GM12878 (cell line): ENCODE data around the gene SCN10A. TPM values are rescaled to one million over a fixed set of nuclear protein-coding genes. Genes with fewer than 3 reads are reported as not detected.

Experiments
- ATAC-seq: fragments of 200-7000 bp; cut with Tn5 transposase; 3 replicates; pipeline ENCODE4 v1.9.1; 2020; ENCODE audit warnings: mild to moderate bottlenecking, moderate library complexity
- BruUV-seq: library from RNA; stranded (reverse); fragments of 400-500 nt; replicated peaks from 2 replicates; lab custom pipeline; 2021; lab: Mats Ljungman, UMichigan
- CTCF ChIA-PET: fragments of 300-600 bp; sonication (Branson Sonifier 250); formaldehyde crosslinking; extraction: SDS; loops from one replicate; lab custom pipeline; 2021; ENCODE audit warnings: inconsistent platforms; lab: Yijun Ruan, JAX
- POLR2A ChIA-PET: fragments of 350-600 bp; formaldehyde crosslinking; extraction: SDS; loops from one replicate; lab custom pipeline; 2021; ENCODE audit warnings: inconsistent platforms; lab: Charles Lee
- RAD21 ChIA-PET: fragments of 300-600 bp; sonication (Branson Sonifier 250); formaldehyde crosslinking; loops from one replicate; lab custom pipeline; 2023; ENCODE audit warnings: antibody characterized with exemption; ENCODE audit not compliant: unreplicated experiment; lab: Charles Lee
- SMC1A ChIA-PET: fragments of 300-600 bp; sonication (Branson Sonifier 250); formaldehyde crosslinking; loops from one replicate; lab custom pipeline; 2023; ENCODE audit not compliant: unreplicated experiment, uncharacterized antibody; lab: Charles Lee
- DNase-seq: peaks from one replicate; pipeline ENCODE4 v3.0.0-alpha.2; 2011; ENCODE audit warnings: low read depth, low spot score
- FAIRE-seq: peaks from 3 replicates; lab custom pipeline; 2011; peaks lifted over from hg19 to GRCh38; lab: Jason Lieb, UNC
- H2AFZ ChIP-seq: 2 replicates; pipeline ENCODE4 v1.6.0; 2011; ENCODE audit warnings: low read depth, low read length, control low read depth; ENCODE audit not compliant: control insufficient read depth
- H3K27ac ChIP-seq: 2 replicates; pipeline ENCODE4 v1.5.1; 2011; ENCODE audit warnings: control low read depth; ENCODE audit not compliant: control insufficient read depth, insufficient read depth
- H3K27me3 ChIP-seq, 2 experiments: replicated peaks in 1 of 2; 2 replicates each; pipeline versions ENCODE4 v1.6.0 to v1.6.1; 2011; ENCODE audit warnings: low read length in 1 of 2; ENCODE audit not compliant: control insufficient read depth in 2 of 2, insufficient read depth in 2 of 2
- H3K36me3 ChIP-seq, 2 experiments: 2 replicates each; pipeline ENCODE4 v1.5.1; 2011; ENCODE audit warnings: low read length in 1 of 2; ENCODE audit not compliant: control insufficient read depth in 2 of 2, insufficient read depth in 2 of 2
- H3K4me1 ChIP-seq: 2 replicates; pipeline ENCODE4 v1.6.1; 2011; ENCODE audit warnings: mild to moderate bottlenecking, low read length, moderate library complexity, mixed read lengths; ENCODE audit not compliant: control insufficient read depth, insufficient read depth
- H3K4me2 ChIP-seq: 2 replicates; pipeline ENCODE4 v1.6.0; 2011; ENCODE audit warnings: control low read depth; ENCODE audit not compliant: control insufficient read depth, insufficient read depth
- H3K4me3 ChIP-seq: fragments of 200-600 bp; sonication (generic); 2 replicates; pipeline ENCODE4 v1.5.1; 2016
- H3K79me2 ChIP-seq: 2 replicates; pipeline ENCODE4 v1.6.0; 2011; ENCODE audit warnings: low read length; ENCODE audit not compliant: control insufficient read depth, insufficient read depth
- H3K9ac ChIP-seq: 2 replicates; pipeline ENCODE4 v1.8.0; 2011; ENCODE audit warnings: low read length, control low read depth, mixed read lengths; ENCODE audit not compliant: control insufficient read depth, insufficient read depth
- H3K9me3 ChIP-seq: replicated peaks from 3 replicates; pipeline ENCODE4 v1.5.1; 2011; ENCODE audit warnings: mild to moderate bottlenecking, low read length; ENCODE audit not compliant: control insufficient read depth, insufficient read depth
- H4K20me1 ChIP-seq: 2 replicates; pipeline ENCODE4 v1.6.0; 2011; ENCODE audit not compliant: control insufficient read depth, insufficient read depth
- BMI1 ChIP-seq: fragments of 450-650 bp; IDR thresholded peaks from 2 replicates; pipeline ENCODE4 v1.6.1; 2016; ENCODE audit warnings: mild to moderate bottlenecking, moderate library complexity, borderline replicate concordance
- HSF1 ChIP-seq: fragments of 150-350 bp; IDR thresholded peaks from 2 replicates; pipeline ENCODE4 v1.6.1; 2014; ENCODE audit warnings: mild to moderate bottlenecking, low read depth, low read length
- RAD51 ChIP-seq: fragments of 450-650 bp; IDR thresholded peaks from 2 replicates; pipeline ENCODE4 v1.6.1; 2016; ENCODE audit warnings: moderate library complexity, mild to moderate bottlenecking, inconsistent platforms
- SKIL ChIP-seq: fragments of 450-650 bp; IDR thresholded peaks from 2 replicates; pipeline ENCODE4 v1.6.1; 2017; ENCODE audit warnings: mild to moderate bottlenecking, low read depth, inconsistent platforms; ENCODE audit not compliant: poor library complexity, severe bottlenecking
- ZBTB11 ChIP-seq: fragments of 450-650 bp; formaldehyde crosslinking; IDR thresholded peaks from 2 replicates; pipeline ENCODE4 v1.5.0; 2022; ENCODE audit warnings: mild to moderate bottlenecking, missing genetic modification characterization
- WGBS: methylation state at CpG from one replicate; pipeline ENCODE4 v1.1.6; 2016; ENCODE audit warnings: low lambda C conversion rate; ENCODE audit not compliant: insufficient replicate concordance, insufficient coverage; ENCODE audit errors: missing lambda C conversion rate; 5-methylcytosine and 5-hydroxymethylcytosine counted together
- in situ Hi-C: fragments of 300-500 bp; cut with MboI; formaldehyde crosslinking; loops from 9 replicates; pipeline ENCODE4 v1.14.3; 2018; ENCODE audit warnings: mixed read lengths
- intact Hi-C: fragments of 100-400 bp; cut with micrococcal nuclease; formaldehyde crosslinking; loops from one replicate; pipeline ENCODE4 v1.14.2; 2022; ENCODE audit not compliant: unreplicated experiment
- polyA plus RNA-seq, 11 experiments: library from polyadenylated mRNA; depleted of rRNA in 4 of 11; unstranded in 6 of 11; stranded (reverse) in 5 of 11; fragments of >200 nt; fragmentation: Nextera tagmentation in 4 of 11; fragmentation: Illumina TruSeq in 1 of 11; extraction: Ambion mirVana in 4 of 11; extraction: Trizol in 1 of 11; gene quantifications; 1 replicate in 1 of 11; 2 replicates in 10 of 11; pipeline versions ENCODE4 v1.2.1 to v1.2.3, GENCODE V29; 2011 to 2016; ENCODE audit warnings: inconsistent platforms in 2 of 11, missing spikeins in 2 of 11, low read depth in 1 of 11
- total RNA-seq, 4 experiments: library from RNA; depleted of rRNA in 3 of 4; stranded (reverse); fragments of >200 nt in 3 of 4; fragmentation: Illumina TruSeq in 1 of 4; extraction: Trizol in 1 of 4; gene quantifications; 2 replicates each; pipeline versions ENCODE4 v1.2.1 to v1.2.3, GENCODE V29; 2013 to 2021

The SCN10A gene
- total and polyA plus RNA-seq, 10 of the 15 experiments (the other 5 are each of a cell fraction or from before 2014, with no cell fraction given), result not detected

GRCh38 chr3:38702231-38702630 lies 113.8 kb downstream of the SCN10A start:
- RAD21 ChIA-PET, result no interaction called here
- Histone ChIP-seq H3K4me2 (no peak overlapping the region), H3K79me2 (no peaks in the 10 kb centered on the region), H3K9ac (no peak overlapping the region), H3K27ac (no peak overlapping the region), H3K27me3 (no peaks in the 10 kb centered on the region; a peak in 2 of 4 replicates), H2AFZ (no peak overlapping the region), H3K4me3 (no peak overlapping the region), H3K36me3 (no peaks in the 10 kb centered on the region), H4K20me1 (no peaks in the 10 kb centered on the region), H3K9me3 (no peaks in the 10 kb centered on the region), H3K4me1 (no peaks in the 10 kb centered on the region)
- BruUV-seq, result no TSS peak
- SMC1A ChIA-PET, result interaction anchor here (1.0 kb wide), 1 partner anchor 15 kb away, joined by 3 read pairs; no protein-coding TSS in a partner anchor
- WGBS, result 10% methylated on average over 3 of the region's 3 CpGs
- no peak for TF ChIP-seq SKIL
- peak; percentile 29; the same call in 1 of the 2 replicates for TF ChIP-seq RAD51
- ATAC-seq, result no peak
- FAIRE-seq, result no peak
- no peak for DNase-seq
- POLR2A ChIA-PET, result no interaction called here
- intact Hi-C loops (no loop called here), in situ Hi-C loops (no loop called here)
- CTCF ChIA-PET, result interaction anchor here (0.6 kb wide), 1 partner anchor 579 kb away, joined by 3 read pairs; no protein-coding TSS in a partner anchor

- POLR2A ChIA-PET, result no interaction called here
- H2AFZ ChIP-seq, result no peak overlapping the region
- FAIRE-seq (no peak), DNase-seq (no peak), ATAC-seq (no peak)
- H3K36me3 ChIP-seq, result no peaks in the 10 kb centered on the region
- H3K4me3 ChIP-seq, result no peak overlapping the region
- 19% methylated on average over 5 of the region's 5 CpGs for WGBS
- intact Hi-C loops (no loop called here), in situ Hi-C loops (no loop called here)
- no peak overlapping the region for H3K9ac ChIP-seq
- RAD21 ChIA-PET, result no interaction called here
- no peaks in the 10 kb centered on the region; a peak in 1 of 4 replicates for H3K27me3 ChIP-seq
- H3K4me2 ChIP-seq, result no peak overlapping the region
- H3K9me3 ChIP-seq, result no peaks in the 10 kb centered on the region
- SMC1A ChIA-PET, result interaction anchor here (0.7 to 1.4 kb wide), 2 partner anchors 9 to 13 kb away, joined by 3 to 4 read pairs; no protein-coding TSS in a partner anchor
- no peaks in the 10 kb centered on the region for H3K4me1 ChIP-seq
- BruUV-seq, result no TSS peak
- no peaks in the 10 kb centered on the region for H3K79me2 ChIP-seq
- CTCF ChIA-PET, result no interaction called here
- no peaks in the 10 kb centered on the region for H4K20me1 ChIP-seq
- no peak overlapping the region for H3K27ac ChIP-seq
- TF ChIP-seq ZBTB11 (no peak), BMI1 (no peak), HSF1 (no peak)
Observed at GRCh38 chr3:38698760-38699159, 117.3 kb downstream of the SCN10A start.
